ENCODE measurements around the gene DNAL4. TPM values are rescaled to one million over a fixed set of nuclear protein-coding genes. Genes with fewer than 3 reads are reported as not detected.
"Not testable (repeated sequence)": the region's sequence is repeated elsewhere in the genome, so short reads cannot be mapped to it uniquely, and the experiment has no call there.

DNAL4 gene
- polyA plus RNA-seq, 5 donors, result 32.2 to 40.6 (median 34.6) TPM

DNA sequence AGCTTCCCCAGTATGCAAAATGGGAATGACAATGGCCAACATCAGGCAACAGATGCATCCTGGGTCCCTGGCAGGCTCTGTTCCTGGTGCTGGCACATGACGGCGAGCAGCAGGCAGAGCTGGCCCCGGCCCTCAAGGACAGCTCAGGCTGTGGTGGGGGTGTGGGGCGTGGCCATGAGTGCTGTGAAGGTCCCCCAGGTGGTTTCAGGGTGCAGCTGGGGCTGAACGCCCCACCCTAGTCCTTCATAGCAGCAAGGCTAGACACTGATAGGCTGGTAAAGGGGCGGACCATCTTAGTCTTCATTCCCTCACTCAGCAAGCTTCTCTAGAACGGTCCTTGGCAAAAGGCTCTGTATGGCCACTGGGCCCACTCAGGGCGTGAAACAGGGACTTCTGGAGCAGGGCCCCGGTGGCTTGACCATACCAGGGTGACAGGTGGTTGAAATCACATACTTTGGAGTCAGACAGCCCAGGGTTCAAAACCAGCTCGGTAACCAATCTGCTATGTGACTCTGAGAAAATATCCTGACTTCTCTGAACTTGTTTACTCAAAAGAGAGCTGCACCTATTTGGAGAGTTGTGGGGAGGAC is 34.8 kb upstream of the DNAL4 start:
- DNase-seq, result no peak

DNA sequence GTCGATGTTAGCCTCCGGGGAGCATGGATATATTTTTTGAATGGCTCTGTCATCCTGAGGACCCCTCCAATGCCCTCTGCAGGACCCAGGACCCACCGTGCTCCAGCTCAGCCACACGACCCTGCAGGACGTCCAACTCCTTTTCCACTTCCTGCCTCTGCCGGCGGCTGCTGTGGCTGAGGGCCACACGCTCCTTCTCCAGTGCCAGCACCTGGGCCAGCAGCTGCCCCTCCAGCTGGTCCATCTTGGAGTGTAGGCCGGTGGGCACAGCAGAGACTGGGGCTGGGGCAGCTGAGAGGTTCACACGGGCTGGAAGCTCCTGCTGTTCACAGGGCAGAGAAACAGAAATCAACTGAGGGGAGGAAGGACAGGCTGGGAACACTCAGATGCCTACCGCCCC is 34.2 kb upstream of the DNAL4 start:
- no peak for DNase-seq

GRCh38 chr22:38827510-38827909 is 33.6 kb upstream of the DNAL4 start:
- DNase-seq, result no peak

DNA sequence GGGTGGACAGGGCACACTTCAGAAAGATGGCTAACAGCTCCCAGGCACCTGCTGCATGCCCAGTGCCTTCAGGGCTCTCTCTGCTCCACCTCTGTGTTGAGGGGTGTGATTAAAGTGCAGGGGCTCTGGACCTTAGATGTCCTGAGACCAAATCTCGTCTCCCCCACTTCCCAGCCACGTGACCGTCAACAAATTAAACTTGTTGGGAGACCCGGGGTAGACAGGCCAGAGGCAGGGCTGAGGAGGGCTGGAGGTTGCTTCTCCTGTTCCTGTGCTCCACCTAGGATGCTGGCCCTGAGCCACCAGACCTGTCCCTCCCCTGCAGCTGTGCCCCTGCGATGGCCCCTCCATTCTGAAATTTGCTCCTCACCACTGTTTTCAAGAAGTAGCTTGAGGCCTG is 32.9 kb upstream of the DNAL4 start:
- DNase-seq, result no peak

DNA sequence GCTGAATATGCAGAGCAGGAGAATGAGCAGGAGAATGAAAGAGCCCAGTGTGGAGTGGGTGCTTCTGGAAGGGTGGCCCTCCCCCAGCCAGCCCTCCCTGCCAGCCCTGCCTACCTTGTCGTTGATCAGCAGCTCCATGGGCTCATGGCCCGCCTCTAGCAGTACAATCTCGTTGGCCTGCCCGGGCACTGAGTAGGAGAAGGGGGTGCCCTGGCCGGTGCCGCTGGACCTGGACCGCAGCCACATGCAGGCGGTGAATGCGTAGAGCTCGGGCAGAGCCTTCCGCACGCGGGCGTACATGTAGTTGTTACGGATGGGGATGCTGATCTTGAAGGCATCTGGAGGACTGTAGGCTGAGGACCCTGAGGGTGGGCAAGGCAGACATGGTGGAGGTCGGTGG is 32.4 kb upstream of the DNAL4 start:
- no peak for DNase-seq

DNA sequence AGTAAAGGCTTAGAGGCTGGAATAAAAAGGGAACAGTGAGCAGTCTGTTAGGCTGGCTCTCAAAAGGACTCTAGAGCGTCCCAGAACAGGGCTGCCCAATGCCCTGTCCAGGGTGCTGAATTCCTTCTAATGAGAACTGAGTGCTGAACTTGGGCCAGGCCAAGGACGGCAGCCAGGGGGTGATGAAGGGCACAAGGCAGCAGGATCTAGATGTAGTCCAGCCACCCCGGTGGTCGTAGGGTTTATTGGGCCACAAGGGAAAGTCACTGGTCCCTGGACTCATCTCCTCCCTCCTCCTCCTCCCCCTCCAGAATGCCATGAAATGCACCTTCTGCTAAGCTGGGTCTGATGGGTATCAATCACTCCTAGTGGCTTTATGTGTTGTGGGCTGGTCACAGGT is 30.6 kb upstream of the DNAL4 start:
- DNase-seq, result peak; percentile 72 to 79

DNA sequence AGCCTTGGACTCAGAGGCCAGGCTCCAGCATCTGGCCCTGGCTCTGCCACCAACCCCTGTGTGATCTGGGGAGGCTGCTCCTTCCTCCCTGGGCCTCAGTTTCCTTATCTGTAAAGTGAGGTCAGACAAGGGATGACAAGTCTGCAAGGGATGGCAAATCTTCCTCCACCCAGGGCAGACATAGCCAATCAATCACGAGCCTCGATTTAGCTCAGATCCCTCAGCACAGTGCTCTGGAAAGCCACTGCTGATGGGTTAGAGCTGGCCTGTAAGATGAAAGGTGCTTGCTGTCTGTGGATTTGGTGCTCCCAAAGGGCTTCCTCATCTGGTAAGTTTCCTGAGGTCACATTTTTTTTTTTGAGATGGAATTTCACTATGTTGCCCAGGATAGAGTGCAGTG is 29.7 kb upstream of the DNAL4 start:
- DNase-seq, result no peak

GRCh38 chr22:38823076-38823475 is 29.1 kb upstream of the DNAL4 start:
- no peak for DNase-seq

GRCh38 chr22:38820020-38820419 is 26.1 kb upstream of the DNAL4 start:
- DNase-seq, result no peak

- no peak for DNase-seq
Measured at GRCh38 chr22:38819387-38819940, 25.5 kb upstream of the DNAL4 start.

DNA sequence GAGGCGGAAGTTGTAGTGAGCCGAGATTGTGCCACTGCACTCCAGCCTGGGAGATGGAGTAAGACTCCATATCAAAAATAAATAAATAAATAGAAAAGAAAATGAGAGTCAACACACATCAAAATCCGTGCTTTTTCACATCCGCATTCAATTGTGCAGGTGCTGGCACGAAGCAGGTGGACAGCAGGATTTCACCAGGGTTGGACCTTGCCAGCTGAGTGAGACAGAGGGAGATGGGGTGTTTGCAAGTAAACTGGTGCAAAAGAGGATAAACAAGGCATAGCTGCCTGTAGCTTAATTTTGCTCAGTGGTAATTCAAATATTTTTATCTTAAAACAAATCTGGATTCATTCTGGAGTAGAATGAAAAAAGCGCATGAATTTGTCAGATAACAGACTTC is 23.3 kb upstream of the DNAL4 start:
- DNase-seq, result no peak

- no peak for DNase-seq
Measured at GRCh38 chr22:38815842-38816241, 21.9 kb upstream of the DNAL4 start.

- DNase-seq, result no peak
Measured at GRCh38 chr22:38811241-38811640, 17.3 kb upstream of the DNAL4 start.

GRCh38 chr22:38805041-38805593 is 11.2 kb upstream of the DNAL4 start:
- not testable (repeated sequence) for DNase-seq

- peak; percentile 72 to 80 for DNase-seq
Measured at GRCh38 chr22:38802671-38803121, 8.8 kb upstream of the DNAL4 start.

- DNase-seq, result no peak
Measured at GRCh38 chr22:38799265-38800002, 5.5 kb upstream of the DNAL4 start.

GRCh38 chr22:38798496-38798895 is 4.6 kb upstream of the DNAL4 start:
- DNase-seq, result no peak

GRCh38 chr22:38796262-38796957 is 2.5 kb upstream of the DNAL4 start:
- no peak for DNase-seq

- no peak for DNase-seq
Measured at GRCh38 chr22:38795569-38795968, 1.6 kb upstream of the DNAL4 start.

DNA sequence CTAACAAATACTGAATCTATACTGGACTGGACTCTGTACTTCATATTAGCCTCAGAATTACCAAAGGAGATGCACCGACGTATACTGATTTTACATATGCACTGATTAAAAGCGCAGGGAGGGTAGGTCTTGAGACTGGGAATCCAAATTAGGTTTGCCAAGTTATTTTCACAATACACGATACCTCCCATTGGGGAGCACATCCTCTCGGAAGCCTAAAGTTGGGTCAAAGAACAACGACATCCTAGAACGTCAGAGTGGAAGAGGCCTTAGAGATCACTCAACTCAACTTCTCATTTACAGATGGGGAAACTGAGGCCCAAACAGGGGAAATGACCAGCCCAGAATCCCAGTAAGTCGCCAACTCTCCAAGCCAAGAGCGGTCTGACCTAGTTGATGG is 626 bp downstream of the DNAL4 start:
- no peak for DNase-seq

DNA sequence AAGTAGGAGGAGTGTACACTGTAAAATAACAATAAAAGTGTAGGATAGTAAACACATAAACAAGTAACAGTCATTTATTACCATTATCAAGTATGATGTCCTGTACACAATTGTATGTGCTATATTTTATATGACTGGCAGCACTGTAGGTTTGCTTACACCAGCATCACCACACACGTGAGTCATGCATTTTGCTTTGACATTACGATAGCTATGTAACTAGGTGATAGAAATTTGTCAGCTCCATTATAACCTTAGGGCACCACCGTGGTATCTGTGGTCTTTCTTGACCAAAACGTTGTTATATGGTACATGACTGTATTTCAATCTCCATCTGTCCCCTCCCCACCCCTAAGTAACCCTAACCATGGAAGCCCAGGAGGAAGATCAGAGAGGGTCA is 1.1 kb downstream of the DNAL4 start:
- DNase-seq, result no peak

DNA sequence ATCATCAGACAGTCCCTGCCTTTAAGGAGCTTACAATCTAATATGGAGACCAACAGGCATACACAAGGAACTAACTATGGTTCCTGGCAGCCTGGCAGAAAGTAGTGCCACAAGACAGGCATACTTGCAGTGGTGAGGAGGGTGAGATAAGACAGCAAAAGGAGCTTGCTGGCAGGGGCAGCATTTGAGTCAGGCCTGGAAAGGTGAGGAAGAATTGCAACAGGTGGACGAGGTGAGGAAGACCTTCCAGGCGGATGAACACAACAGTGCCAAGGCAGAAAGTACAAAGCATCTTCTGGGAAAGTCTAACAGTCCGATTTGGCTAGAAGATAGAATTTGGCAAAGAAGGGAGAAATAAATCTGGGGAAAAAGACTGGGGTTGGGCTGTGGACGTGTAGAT is 4.3 kb downstream of the DNAL4 start:
- DNase-seq, result no peak

DNA sequence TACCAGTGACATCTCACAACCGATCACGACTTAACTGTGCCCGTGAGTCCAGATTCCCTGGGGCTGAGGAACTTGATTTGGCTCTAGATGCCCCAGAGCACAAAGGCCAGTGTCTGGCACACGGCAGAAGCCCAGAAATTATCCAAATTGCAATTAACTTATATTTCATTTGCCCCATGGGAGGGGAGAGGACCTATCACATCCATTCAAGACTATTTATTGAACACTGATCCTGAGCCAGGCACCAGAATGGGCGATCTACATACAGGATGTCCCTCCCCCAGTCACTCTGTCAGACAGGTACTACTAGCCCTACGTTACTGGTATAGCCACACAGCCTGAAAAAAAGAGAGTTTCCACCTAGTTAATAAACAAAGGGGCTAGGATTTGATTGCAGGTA is 5.1 kb downstream of the DNAL4 start:
- DNase-seq, result no peak

Measured in right lung (tissue), 5 donors.